NCI-H69 (cell line): Measurements from ENCODE around the gene SLC25A19.
A peak's percentile ranks its signal among the peaks of the same experiment; 100 is the strongest.
"Not testable (repeated sequence)": the region's sequence is repeated elsewhere in the genome, so short reads cannot be mapped to it uniquely, and the experiment has no call there.

Experiments
- DNase-seq: peaks from one replicate; lab custom pipeline; 2025; lab: John Stamatoyannopoulos, UW

The SLC25A19 gene

DNA sequence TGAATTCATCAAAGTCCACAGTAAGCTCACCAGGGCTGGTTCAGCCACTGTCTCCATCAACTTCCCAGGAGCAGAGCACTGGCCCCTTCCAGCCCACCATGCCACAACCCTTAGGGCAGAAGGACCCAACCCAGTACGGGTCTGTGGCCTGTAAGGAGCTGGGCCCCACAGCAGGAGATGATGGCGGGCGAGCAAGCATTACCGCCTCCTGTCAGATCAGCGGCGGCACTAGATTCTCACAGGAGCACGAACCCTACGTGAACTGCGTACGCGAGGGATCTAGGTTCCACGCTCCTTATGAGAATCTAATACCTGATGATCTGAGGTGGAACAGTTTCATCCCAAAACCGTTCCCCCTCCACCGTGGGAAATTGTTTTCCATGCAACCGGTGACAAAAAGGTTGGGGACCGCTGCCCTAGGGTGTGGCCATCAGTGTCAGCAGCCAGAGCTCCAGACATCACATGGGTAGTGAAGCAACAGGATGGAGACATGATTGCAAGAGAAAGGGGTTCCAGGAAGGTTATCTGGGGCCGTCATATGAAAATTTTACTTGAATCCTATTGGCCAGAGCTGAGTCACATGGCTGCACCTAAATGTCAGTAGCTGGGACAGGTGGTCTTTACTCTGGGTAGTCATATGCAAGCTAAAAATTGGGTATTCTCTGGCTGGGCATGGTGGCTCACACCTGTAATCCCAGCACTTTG, 12.4 kb upstream of the SLC25A19 start:
- DNase-seq = no peak

DNA sequence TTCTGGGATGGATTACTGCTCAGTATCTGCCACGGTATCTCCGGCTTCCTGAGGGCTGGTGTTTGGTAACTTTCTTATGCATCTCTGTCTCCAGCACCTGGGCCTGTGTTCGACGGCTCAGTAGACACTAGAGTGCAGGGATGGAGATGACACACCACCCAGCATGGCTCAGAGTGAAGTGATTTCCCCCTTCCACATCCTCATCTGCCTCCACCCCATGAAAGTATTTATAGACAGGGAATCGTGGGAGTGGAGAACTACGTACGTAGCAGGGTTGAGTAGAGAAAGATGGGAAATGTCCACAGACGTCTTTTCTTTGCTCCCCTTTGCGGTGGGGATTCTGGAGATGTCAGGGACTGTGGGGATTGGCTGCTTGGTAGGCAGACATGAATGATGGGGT, 11.8 kb upstream of the SLC25A19 start:
- no peak for DNase-seq

DNA sequence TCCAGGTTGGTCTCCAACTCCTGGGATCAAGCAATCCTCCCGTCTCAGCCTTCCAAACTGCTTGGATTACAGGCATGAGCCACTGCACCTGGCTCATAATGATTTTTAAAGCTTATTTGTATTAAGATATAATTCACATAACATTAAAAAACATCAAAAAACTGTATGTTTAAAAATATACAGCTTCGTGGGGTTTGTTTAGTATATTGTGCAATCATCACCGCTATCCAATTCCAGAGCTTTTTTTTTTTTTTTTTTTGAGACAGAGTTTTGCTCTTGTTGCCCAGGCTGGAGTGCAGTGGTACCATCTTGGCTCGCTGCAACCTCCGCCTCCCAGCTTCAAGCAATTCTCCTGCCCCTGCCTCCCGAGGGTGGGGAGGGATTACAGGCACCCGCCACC, 11.0 kb upstream of the SLC25A19 start:
- DNase-seq = no peak

DNA sequence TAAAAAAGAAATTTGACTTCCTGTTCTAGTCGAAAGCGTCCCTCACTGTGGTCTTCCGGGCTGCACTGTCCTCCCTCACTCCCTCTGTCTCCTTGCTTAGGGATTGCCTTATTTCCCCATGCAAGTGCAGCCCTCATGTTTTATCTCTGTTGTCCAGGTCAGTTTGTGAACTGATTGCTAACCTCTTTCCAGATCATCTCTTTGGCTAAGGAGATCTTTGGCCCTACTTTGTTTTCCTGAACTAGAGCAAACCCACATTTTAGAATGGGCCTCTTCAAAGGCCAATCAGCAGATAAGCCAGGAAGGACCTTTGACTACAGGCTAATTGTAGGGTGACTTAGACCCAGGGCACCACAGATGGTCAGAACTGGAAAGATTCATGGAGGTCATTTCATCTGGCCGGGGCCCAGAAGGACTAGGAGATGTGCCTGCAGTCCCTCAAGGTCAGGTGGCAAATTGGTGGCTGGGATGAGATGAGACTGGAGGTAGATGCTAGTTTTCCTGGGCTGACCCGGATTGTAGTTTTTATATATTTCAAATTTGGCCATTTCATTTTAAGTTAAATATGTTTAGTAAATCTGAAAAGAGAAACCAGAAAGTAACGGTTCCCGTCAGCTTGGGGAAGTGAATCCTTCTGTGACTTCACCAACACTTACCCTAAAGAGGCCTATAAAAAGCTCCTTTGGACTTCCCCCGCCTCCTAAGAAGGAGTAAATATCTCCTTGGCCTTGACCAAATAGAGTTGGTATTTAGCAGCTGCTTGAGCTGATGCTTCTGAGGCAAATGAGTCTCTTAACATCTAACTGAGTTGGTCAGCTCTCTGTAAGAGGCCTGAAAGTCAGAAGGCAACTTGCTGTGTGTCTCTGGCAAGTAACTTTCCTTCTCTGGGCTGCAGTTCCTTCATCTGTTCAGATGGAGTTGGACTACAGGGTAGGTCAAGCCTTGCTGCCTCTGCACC, 6.2 kb upstream of the SLC25A19 start:
- DNase-seq = no peak

DNA sequence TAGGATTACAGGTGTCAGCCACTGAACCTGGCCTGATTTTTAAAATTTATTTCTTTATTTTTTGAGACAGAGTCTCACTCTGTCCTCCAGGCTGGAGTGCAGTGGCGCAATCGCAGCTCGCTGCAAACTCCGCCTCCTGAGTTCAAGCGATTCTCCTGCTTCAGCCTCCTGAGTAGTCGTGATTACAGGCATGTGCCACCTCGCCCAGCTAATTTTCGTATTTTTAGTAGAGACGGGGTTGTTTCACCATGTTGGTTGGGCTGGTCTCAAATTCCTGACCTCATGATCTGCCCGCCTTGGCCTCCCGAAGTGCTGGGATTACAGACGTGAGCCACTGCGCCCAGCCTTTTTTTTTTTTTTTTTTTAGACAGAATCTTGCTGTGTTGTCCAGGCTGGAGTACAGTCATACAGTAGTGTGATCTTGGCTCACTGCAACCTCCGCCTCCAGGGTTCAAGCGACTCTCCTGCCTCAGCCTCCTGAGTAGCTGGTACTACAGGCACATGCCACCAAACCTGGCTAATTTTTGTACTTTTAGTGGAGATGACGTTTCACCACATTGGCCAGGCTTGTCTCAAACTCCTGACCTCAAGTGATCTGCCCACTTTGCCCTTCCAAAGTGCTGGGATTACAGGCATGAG, 3.7 kb upstream of the SLC25A19 start:
- DNase-seq = not testable (repeated sequence)

DNA sequence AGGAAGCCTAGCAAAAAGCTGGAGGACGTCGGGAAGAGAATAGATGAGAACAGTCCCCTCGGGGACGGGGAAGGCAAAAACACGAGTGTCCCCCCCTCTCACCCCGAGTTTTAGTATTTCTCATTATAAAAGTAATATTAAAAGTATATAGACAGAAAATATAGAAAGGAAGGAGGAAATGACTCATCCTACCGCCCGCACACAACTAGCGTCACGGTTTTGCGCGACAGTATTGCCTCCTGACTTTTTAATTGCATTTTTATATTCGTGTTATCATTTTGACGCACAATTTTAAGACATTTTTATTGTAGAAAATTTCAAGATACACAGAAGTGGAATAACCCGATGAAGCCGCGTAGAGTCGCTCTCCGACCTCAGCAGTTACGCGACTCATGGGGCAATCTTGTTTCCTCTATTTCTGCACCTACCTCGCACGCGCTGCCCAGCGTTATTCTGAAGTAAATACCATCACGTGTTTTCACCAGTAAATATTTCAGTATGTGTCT, 652 bp upstream of the SLC25A19 start:
- DNase-seq = peak; percentile 57

DNA sequence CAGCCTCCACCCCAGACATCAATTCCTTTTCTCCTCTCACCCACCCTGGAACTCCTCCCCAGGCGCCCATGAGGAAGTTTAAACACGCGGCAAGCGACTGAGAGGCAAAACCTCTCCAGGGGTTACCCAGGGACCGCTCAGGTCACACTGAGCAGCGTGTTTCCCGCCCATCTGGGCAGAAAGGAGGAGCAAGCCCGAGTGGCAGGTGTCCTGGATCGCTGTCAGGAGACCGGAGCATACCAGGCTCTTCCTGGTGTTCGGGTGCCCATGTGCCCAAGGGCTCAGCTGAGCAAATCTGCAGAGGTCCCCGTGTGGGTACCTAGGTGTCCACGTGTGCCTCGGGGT, 491 bp downstream of the SLC25A19 start:
- DNase-seq = peak; percentile 91

DNA sequence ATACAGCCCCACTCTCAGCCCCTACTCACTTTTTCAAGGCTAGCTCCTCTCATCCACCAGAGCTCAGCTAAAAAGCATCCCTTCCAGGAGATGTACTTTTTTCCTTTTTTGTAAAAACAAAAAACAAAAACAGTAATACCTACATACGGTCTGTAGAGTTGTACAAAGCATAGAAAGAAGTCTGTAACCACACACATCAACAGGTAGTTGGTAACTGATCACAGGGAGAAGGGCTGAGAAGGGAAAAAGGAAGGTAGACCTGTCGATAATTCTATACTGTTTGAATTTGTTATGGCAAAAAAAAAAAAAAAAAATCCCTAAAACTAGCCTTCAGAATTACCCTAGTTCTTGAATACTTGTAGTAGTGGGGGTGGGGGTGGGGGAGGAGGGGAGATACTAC, 874 bp downstream of the SLC25A19 start:
- DNase-seq = no peak

DNA sequence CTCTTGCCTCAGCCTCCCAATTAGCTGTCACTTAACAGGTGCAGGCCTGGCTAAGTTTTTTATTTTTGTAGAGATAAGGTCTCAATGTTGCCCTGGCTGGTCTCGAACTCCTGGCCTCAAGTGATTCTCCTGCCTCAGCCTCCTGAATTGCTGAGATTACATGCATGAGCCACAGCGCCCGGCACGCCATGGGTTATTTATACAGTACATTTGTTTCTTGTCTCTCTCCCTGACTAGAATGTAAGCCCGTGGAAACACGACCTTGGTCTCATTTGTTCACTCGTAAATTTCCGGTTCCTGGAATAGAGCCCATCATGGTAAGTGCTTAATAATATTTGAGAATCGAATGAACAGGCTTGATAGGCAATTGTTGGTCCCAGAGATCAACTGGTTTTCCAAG, 2.0 kb downstream of the SLC25A19 start:
- no peak for DNase-seq

DNA sequence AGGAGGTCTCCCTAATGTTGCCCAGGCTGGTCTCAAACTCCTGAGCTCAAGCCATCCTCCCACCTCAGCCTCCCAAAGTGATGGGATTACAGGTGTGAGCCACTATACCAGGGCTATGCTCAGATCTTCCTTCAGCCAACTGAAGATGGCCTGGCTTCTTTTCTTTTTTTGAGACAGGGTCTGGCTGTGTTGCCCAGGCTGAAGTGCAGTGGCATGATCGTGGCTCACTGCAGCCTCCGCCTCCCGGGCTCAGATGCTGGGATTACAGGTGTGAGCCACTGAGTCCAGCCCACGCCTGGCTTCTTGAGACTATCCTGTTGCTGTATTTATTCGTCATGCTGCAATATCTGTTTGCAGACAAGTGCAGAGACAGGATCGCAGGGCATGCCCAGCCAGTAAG, 4.1 kb downstream of the SLC25A19 start:
- no peak for DNase-seq

DNA sequence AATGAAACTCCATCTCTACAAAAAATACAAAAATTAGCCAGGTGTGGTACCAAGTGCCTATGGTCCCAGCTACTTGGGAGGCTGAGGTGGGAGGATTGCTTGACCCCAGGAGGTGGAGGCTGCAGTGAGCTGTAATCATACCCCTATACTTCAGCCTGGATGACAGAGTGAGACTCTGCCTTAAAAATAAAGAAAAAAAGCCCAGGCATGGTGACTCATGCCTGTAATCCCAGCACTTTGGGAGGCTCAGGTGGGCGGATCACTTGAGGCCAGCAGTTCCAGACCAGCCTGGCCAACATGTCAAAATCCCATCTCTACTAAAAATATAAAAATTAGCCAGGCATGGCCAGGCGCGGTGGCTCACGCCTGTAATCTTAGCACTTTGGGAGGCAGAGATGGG, 9.0 kb downstream of the SLC25A19 start:
- not testable (repeated sequence) for DNase-seq

DNA sequence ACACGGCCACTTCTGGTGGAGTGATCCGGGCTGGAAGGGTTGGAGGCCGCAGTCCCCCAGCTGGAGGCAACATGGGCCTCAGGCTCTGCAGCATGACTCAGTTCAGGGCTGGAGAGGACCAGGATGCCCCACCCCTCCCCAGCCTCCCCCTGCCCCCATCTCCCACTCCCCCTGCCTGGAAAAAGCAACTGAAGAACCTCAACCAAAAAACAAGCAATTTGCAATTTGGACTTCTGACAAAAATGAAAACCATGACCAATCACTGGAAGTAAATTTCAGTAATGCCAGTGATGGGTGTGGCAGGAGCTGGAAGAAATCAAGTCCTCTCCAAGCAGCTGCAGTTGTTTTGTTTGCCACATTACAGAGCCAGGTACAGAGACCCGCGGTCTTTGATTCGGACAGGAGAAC, 11.6 kb downstream of the SLC25A19 start:
- no peak for DNase-seq

DNA sequence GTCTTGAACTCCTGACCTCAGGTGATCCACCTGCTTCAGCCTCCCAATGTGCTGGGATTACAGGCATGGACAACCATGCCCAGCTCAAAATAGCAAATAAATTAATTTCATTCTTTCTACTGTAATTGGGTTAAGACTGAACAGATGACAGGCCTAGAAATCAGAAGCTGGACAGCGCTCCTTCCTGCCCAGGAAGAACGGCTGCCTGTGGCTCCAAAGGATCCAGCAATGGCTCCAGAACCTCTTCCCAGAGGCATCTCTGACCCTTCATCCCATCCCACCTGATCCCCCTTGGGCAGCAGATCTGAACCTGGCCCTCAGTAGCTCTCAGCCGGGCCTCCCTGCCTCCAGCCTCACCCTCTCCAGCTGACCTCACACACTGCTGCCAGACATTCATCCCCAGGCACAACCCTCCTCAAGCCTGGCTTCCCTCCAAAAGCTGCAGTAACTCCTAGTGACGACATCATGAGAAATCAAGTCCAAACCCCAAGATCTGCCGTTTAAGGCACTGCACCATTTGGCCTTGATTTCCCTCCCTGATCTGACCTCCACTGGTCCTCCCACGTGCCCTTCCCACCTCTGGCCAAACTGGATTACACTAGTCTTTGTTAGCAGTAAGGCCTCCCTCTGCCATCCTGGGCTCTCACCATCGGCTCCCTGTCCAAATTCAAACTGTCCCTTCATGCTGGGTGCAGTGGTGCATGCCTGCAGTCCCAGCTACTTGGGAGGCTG, 15.1 kb downstream of the SLC25A19 start:
- no peak for DNase-seq

DNA sequence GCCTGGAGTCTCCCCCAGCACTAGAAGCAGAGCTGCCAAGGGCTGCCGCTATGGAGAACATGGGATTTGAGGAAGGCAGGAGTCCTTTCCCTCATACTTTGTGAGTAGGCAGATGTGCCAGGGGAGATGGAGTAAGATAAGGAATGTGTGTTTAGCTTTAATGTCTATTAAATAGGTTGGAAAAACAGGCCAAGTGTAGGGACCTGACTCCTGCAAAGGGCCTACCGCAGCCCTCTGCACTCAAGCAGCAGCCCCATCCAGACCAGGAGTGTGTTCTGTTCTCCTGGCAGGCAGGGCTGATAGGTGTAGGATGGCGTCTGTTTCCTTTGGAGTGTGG, 16.4 kb downstream of the SLC25A19 start:
- no peak for DNase-seq

DNA sequence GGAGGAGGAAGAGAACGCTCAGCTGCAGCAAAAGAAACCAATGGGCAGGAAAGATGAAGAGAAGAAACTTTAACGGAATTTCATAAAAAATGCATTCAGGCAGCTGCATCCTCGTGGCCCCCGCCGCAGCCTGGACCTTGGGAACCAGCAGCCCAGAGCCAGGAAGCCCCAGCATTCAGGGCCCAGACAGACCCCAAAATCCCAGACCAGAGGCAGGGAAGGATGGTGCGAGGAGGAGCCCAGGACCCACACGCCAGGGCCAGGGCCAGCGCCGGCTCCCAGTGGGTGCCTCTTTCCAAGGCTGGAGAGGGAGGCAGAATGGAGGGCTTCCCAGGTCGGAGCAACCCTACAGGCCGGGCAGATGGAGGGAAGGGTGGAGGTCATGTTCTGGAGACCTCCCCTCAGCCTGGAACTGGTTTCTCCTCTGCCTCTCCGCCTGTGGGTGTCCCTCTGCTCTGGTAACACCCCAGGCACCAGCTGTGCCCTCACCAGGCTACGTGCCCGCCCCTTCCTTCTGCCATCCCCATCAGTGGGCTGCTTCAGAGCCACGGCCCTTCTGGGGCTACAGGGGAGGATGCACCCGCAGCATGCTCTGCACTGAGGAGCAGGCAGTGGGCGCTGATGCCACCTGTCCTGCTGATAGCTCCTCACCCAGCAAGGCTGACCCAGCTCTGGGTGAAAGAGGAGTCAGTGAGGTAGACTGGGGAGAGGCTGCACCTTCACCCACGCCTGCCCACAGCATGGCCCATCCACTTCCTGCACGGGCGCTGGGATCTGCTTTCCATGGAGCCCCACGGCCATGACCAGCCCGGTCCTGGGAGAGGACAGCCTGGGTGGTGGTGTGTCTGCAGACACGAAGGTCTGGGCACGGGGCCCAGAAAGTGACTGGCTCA, 17.0 kb downstream of the SLC25A19 start:
- DNase-seq = peak; percentile 45

DNA sequence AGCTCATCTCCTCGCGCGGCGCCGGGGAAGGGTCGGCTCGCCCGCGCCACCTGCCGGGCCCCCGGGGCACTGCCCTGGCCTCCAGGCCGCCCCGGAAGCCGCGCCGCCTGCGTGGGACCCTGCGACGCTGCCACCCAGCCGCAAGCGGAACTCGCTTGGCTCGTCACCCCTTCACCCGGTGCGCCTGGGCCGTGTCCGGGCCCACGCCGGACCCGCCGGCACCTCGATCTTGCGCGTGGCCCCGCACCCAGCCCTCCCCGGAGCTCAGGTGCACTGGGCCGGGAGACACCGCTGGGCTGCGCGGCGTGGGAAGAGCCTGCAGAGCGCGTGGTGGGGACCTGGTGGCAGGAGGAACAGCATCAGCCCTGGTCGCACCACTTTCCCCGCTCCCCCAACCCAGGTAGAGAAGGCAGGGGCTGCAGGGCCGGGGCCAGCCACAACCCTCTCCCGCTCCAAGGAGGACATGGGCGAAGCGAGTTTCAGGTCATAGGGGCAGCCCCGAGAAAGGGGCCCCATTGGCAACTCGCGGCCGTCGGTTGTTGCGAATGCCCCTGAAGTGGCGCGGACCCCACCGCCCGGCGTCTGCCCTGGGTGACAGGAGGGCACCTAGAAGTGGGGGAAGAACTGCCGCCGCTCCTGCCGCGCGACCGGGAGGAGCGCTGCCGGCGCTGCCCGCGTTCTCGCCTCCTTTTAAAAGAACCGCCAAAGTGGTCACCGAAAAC, 17.8 kb downstream of the SLC25A19 start:
- DNase-seq = peak; percentile 94

DNA sequence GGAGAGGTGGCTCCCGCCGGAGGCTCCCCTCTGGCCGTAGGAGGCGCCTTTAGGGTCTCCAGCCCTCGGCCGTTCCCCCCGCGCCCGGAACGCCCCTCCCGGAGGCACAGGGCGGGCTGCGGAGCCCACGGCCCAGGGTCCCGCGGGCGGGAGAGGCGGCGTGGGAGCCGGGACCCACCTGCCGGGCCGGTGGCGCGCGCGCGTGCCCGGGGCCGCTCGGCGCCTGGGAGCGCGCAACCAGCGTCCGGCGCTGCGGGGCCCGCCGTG, 18.3 kb downstream of the SLC25A19 start, which contains the start of gene MIF4GD:
MIF4GD (minus strand) TSS at position 266 of the 267 bp plus-strand sequence. CDS start 1,036 bp downstream, outside the sequence.
- DNase-seq = no peak

DNA sequence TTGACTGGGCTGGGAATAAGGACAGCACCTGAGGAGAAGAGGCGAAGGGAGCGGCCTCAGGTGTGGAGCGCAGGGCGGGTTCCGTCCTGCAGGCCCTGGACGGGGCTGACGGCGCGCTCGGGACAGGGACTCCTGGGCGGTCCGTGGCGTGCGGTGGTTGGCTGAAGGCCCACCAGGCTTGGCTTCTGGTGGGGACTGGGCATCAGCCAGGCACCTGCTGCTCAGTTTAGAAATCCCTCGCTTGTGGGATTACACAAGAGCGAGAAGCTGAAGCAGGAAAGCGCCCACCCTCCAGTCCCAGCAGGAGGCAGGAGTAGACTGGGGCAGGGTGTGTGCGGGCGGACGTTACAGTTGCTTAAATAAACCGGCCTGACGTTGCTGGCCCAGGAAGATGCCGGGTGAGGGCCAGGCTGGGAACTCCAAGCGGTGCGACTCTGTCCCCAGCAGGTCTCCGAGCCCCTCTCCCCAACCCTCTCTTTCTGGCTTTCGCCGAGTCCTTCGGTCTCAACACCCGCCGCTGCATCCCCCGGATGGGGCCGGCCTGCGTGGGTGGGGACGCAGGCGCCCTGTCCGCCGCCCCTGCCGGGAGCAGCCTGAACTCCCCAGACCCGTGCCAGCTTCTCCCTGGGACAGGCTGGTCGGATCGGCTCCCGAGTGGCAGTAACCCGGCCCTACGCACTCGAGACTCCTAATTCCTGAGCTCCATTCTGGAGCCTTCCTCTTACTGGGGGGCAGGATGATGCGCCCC, 18.8 kb downstream of the SLC25A19 start:
- peak; percentile 85 for DNase-seq

DNA sequence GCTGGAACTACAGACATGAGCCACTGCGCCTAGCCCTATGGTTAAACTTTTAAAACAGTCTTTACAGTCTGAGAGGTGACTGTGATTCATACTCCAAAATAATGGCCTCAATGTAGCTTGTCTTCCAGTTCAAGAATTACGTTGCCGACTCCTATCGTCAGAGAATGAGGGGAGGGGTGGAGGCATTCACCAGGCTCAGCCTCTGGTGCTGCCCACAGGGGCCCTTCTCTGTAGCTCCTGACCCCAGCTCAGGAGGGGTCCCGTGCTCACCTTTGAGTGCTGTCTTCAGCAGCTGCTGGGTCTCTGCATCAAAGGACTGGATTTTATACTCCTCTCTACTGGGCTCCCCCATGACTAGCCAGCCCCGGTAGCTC, 19.4 kb downstream of the SLC25A19 start:
- peak; percentile 75 for DNase-seq
